NCI-H2227 treated with DMSO at 0.1 percent for 48 hours (cell line): ENCODE data around the gene PPM1M.
A peak's percentile ranks its signal among the peaks of the same experiment; 100 is the strongest.

ENCODE experiments used
- DNase-seq: peaks from one replicate; lab custom pipeline; 2025; lab: John Stamatoyannopoulos, UW

Gene PPM1M

GRCh38 chr3:52245322-52246263 lies at the start of gene PPM1M:
TSS of gene PPM1M (plus strand) at chr3:52245759. CDS start at chr3:52245825, 66 bp downstream.
- DNase-seq: no peak

GRCh38 chr3:52195823-52196331 lies 49.7 kb upstream of the PPM1M start:
- no peak for DNase-seq

- DNase-seq: no peak
Observed at GRCh38 chr3:52196977-52197376, 48.6 kb upstream of the PPM1M start.

- DNase-seq: no peak
Observed at GRCh38 chr3:52197499-52197841, 48.1 kb upstream of the PPM1M start.

GRCh38 chr3:52197842-52198625 lies 47.5 kb upstream of the PPM1M start, which contains the start of gene ALAS1:
TSS of gene ALAS1 (plus strand) at chr3:52198160. CDS start at chr3:52199242, 1,082 bp downstream.
- DNase-seq: peak; percentile 77

GRCh38 chr3:52198643-52199608 lies 46.6 kb upstream of the PPM1M start:
- DNase-seq: no peak

GRCh38 chr3:52200981-52201679 lies 44.4 kb upstream of the PPM1M start:
- DNase-seq: no peak

GRCh38 chr3:52202384-52203077 lies 43.0 kb upstream of the PPM1M start:
- DNase-seq: no peak

- DNase-seq: no peak
Observed at GRCh38 chr3:52203701-52204100, 41.9 kb upstream of the PPM1M start.

- no peak for DNase-seq
Observed at GRCh38 chr3:52204337-52205073, 41.1 kb upstream of the PPM1M start.

- DNase-seq: no peak
Observed at GRCh38 chr3:52205727-52206372, 39.7 kb upstream of the PPM1M start.

GRCh38 chr3:52208556-52208955 lies 37.0 kb upstream of the PPM1M start:
- no peak for DNase-seq

GRCh38 chr3:52210037-52210436 lies 35.5 kb upstream of the PPM1M start:
- DNase-seq: no peak

GRCh38 chr3:52210550-52211046 lies 35.0 kb upstream of the PPM1M start:
- no peak for DNase-seq

- no peak for DNase-seq
Observed at GRCh38 chr3:52211268-52211891, 34.2 kb upstream of the PPM1M start.

GRCh38 chr3:52213005-52213404 lies 32.6 kb upstream of the PPM1M start:
- DNase-seq: no peak

GRCh38 chr3:52213901-52214300 lies 31.7 kb upstream of the PPM1M start:
- DNase-seq: no peak

GRCh38 chr3:52215351-52215750 lies 30.2 kb upstream of the PPM1M start:
- no peak for DNase-seq
